B cell (primary cell): Measurements from ENCODE around the gene TRIM6. TPM values are rescaled to one million over a fixed set of nuclear protein-coding genes. Genes with fewer than 3 reads are reported as not detected.

Source experiments
- ATAC-seq: fragments of 200-7000 bp; cut with Tn5 transposase; one replicate; pipeline ENCODE4 v1.10.0; 2021; ENCODE audit warnings: low read depth, mild to moderate bottlenecking, moderate number of reproducible peaks, moderate library complexity
- CTCF ChIA-PET: fragments of 350-600 bp; sonication (Branson Sonifier 250); formaldehyde crosslinking; loops from one replicate; lab custom pipeline; 2021; ENCODE audit warnings: antibody characterized with exemption, inconsistent platforms; lab: Charles Lee
- POLR2A ChIA-PET: fragments of 350-600 bp; sonication (Branson Sonifier 250); formaldehyde crosslinking; loops from one replicate; lab custom pipeline; 2021; ENCODE audit warnings: antibody characterized with exemption; lab: Charles Lee
- DNase-seq: peaks from one replicate; pipeline ENCODE4 v3.0.0; 2013
- H2AFZ ChIP-seq: 2 replicates; pipeline ENCODE4 v1.6.1; 2012; ENCODE audit warnings: mild to moderate bottlenecking, low read depth, low read length; ENCODE audit not compliant: insufficient read depth, poor library complexity, severe bottlenecking
- H3K27ac ChIP-seq, 2 donors: 1 replicate in 1 of 2; 2 replicates in 1 of 2; pipeline ENCODE4 v1.5.1; 2012 to 2013; ENCODE audit warnings: low read length in 2 of 2, mild to moderate bottlenecking in 2 of 2, moderate library complexity in 1 of 2
- H3K27me3 ChIP-seq, 4 experiments: fragments of 200-600 bp in 1 of 4; sonication (generic) in 1 of 4; replicated peaks in 1 of 4; 1 replicate in 2 of 4; 2 replicates in 2 of 4; pipeline versions ENCODE4 v1.6.1 to v1.7.0; 2013 to 2016; ENCODE audit warnings: low read length in 3 of 4, mild to moderate bottlenecking in 2 of 4, mixed read lengths in 1 of 4, moderate library complexity in 1 of 4; ENCODE audit not compliant: insufficient read depth in 4 of 4, control insufficient read depth in 3 of 4; ENCODE audit errors: control extremely low read depth in 1 of 4
- H3K36me3 ChIP-seq, 2 experiments: replicated peaks in 1 of 2; 1 replicate in 1 of 2; 2 replicates in 1 of 2; pipeline versions ENCODE4 v1.6.1 to v1.7.1; 2013; ENCODE audit warnings: low read length in 1 of 2; ENCODE audit not compliant: insufficient read depth in 2 of 2, control insufficient read depth in 1 of 2; ENCODE audit errors: control extremely low read depth in 1 of 2, extremely low read depth in 1 of 2
- H3K4me1 ChIP-seq, 2 donors: fragments of 200-600 bp in 1 of 2; sonication (generic) in 1 of 2; 1 replicate in 1 of 2; 2 replicates in 1 of 2; pipeline versions ENCODE4 v1.5.1 to v1.6.1; 2013 to 2017; ENCODE audit warnings: low read length in 2 of 2; ENCODE audit not compliant: control insufficient read depth in 2 of 2, insufficient read depth in 2 of 2
- H3K4me2 ChIP-seq: replicated peaks from 2 replicates; pipeline ENCODE3; 2012; ENCODE audit warnings: mild to moderate bottlenecking, low read depth, low read length; ENCODE audit not compliant: poor library complexity, severe bottlenecking
- H3K4me3 ChIP-seq, 5 experiments: fragments of 200-600 bp in 1 of 5; sonication (generic) in 1 of 5; 1 replicate in 3 of 5; 2 replicates in 2 of 5; pipeline versions ENCODE4 v1.5.1 to v1.7.0; 2011 to 2016; ENCODE audit warnings: low read length in 4 of 5, mild to moderate bottlenecking in 4 of 5, low read depth in 2 of 5, control low read depth in 1 of 5, moderate library complexity in 1 of 5; ENCODE audit not compliant: insufficient read depth in 1 of 5; ENCODE audit errors: control extremely low read depth in 1 of 5, extremely low read depth in 1 of 5
- H3K79me2 ChIP-seq: fragments of 200-600 bp; sonication (generic); one replicate; pipeline ENCODE4 v1.6.0; 2016; ENCODE audit warnings: low read length; ENCODE audit not compliant: control insufficient read depth, insufficient read depth
- H3K9ac ChIP-seq: fragments of 200-600 bp; sonication (generic); 2 replicates; pipeline ENCODE4 v1.6.1; 2017; ENCODE audit warnings: mild to moderate bottlenecking, low read length, moderate library complexity
- H3K9me3 ChIP-seq, 3 donors: one replicate each; pipeline versions ENCODE4 v1.6.1 to v1.7.1; 2013; ENCODE audit warnings: low read length in 2 of 3; ENCODE audit not compliant: control insufficient read depth in 2 of 3, insufficient read depth in 1 of 3; ENCODE audit errors: control extremely low read depth in 1 of 3
- H4K20me1 ChIP-seq: 2 replicates; pipeline ENCODE4 v1.6.0; 2012; ENCODE audit warnings: mild to moderate bottlenecking, low read length; ENCODE audit not compliant: insufficient read depth, control insufficient read depth, poor library complexity, severe bottlenecking
- H3K27ac Mint-ChIP-seq: one replicate; pipeline ENCODE4 v1.8.0; 2021; ENCODE audit warnings: mixed read lengths
- H3K27me3 Mint-ChIP-seq: one replicate; pipeline ENCODE4 v1.8.0; 2021; ENCODE audit warnings: mixed read lengths
- H3K4me1 Mint-ChIP-seq: one replicate; pipeline ENCODE4 v1.8.0; 2021; ENCODE audit warnings: mixed read lengths
- H3K4me3 Mint-ChIP-seq: one replicate; pipeline ENCODE4 v1.8.0; 2021; ENCODE audit warnings: mixed read lengths
- H3K9me3 Mint-ChIP-seq: one replicate; pipeline ENCODE4 v1.8.0; 2022; ENCODE audit warnings: mixed read lengths; ENCODE audit not compliant: insufficient read depth
- EZH2 ChIP-seq: IDR thresholded peaks from 2 replicates; pipeline ENCODE4 v1.6.1; 2012; ENCODE audit warnings: borderline replicate concordance, low read depth, mild to moderate bottlenecking, moderate library complexity, low read length; ENCODE audit not compliant: insufficient read depth, poor library complexity, severe bottlenecking
- WGBS: methylation state at CpG from one replicate; pipeline ENCODE4 v1.1.5; 2013; ENCODE audit warnings: missing lambda C conversion rate; ENCODE audit not compliant: insufficient coverage; 5-methylcytosine and 5-hydroxymethylcytosine counted together
- intact Hi-C: fragments of 100-400 bp; cut with micrococcal nuclease; formaldehyde crosslinking; loops from one replicate; pipeline ENCODE4 v1.10.0; 2022
- polyA plus RNA-seq: library from polyadenylated mRNA; depleted of rRNA; stranded (reverse); fragments of >200 nt; gene quantifications from 2 replicates; pipeline ENCODE4 v1.2.3, GENCODE V29; 2012
- total RNA-seq, 2 donors: library from RNA; stranded (reverse); fragments of 120-200 nt in 1 of 2; gene quantifications; 1 replicate in 1 of 2; 2 replicates in 1 of 2; pipeline versions ENCODE4 v1.2.3 to v1.2.4, GENCODE V29; 2013 to 2022
- TF ChIP-seq, protein P1 (sequence below): fragments of 200-600 bp; IDR thresholded peaks from one replicate; pipeline ENCODE4 v1.8.0; 2022; ENCODE audit warnings: antibody characterized with exemption, mild to moderate bottlenecking

The TRIM6 gene
- total and polyA plus RNA-seq, 2 donors (not counting 1 experiment from before 2014, with no cell fraction given): 0.10 TPM; not detected in 1

- Histone ChIP-seq H3K9me3 (no peaks in the 10 kb centered on the region), H3K4me1 (no peaks in the 10 kb centered on the region), H4K20me1 (no peaks in the 10 kb centered on the region), H3K79me2 (no peaks in the 10 kb centered on the region), H3K4me2 (no peak overlapping the region), H3K36me3 (no peaks in the 10 kb centered on the region), H3K9ac (no peak overlapping the region), H2AFZ (no peak overlapping the region), H3K27me3 (no peaks in the 10 kb centered on the region), H3K4me3 (no peak overlapping the region), H3K27ac (no peak overlapping the region)
- CTCF ChIA-PET: no interaction called here
- intact Hi-C loops: no loop called here
- Mint-ChIP-seq H3K27me3 (no peaks in the 10 kb centered on the region), H3K27ac (no peak overlapping the region), H3K9me3 (no peaks in the 10 kb centered on the region), H3K4me3 (no peak overlapping the region), H3K4me1 (no peaks in the 10 kb centered on the region)
- DNase-seq (no peak), ATAC-seq (no peak)
- POLR2A ChIA-PET: no interaction called here
- no peak for TF ChIP-seq EZH2
- TF ChIP-seq, protein P1, sequence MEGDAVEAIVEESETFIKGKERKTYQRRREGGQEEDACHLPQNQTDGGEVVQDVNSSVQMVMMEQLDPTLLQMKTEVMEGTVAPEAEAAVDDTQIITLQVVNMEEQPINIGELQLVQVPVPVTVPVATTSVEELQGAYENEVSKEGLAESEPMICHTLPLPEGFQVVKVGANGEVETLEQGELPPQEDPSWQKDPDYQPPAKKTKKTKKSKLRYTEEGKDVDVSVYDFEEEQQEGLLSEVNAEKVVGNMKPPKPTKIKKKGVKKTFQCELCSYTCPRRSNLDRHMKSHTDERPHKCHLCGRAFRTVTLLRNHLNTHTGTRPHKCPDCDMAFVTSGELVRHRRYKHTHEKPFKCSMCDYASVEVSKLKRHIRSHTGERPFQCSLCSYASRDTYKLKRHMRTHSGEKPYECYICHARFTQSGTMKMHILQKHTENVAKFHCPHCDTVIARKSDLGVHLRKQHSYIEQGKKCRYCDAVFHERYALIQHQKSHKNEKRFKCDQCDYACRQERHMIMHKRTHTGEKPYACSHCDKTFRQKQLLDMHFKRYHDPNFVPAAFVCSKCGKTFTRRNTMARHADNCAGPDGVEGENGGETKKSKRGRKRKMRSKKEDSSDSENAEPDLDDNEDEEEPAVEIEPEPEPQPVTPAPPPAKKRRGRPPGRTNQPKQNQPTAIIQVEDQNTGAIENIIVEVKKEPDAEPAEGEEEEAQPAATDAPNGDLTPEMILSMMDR: no peak
Observed at GRCh38 chr11:5577101-5577500, 19.3 kb upstream of the TRIM6 start.

DNA sequence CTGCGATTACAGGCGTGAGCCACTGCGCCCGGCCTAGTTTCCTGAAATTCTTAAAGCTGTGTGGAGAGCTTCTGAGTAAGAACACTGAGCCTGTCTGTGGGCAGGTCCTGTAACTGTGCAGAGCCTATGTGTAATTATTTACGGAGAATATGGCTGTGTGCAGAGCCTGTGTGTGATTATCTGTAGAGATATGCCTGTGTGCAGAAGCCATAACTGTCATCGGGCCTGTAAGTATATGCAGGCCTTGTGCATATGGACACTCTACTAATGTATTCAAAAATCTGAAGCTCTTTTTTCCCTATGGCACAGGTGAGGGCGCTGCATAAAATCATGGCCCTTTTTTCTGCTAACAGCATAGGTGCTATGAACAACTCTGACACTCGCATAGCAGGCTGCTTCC, 15.9 kb upstream of the TRIM6 start, which contains the start of gene OR52B6:
Gene OR52B6, plus strand, starts transcription at position 301 of the 400 bp plus-strand sequence. Its CDS starts 0 bp downstream, at position 301.
- Histone ChIP-seq H3K9ac (no peak within 1 kb of the TSS), H3K4me3 (no peak within 1 kb of the TSS), H3K79me2 (no peaks in the 10 kb centered on the region), H3K27ac (no peak within 1 kb of the TSS), H3K27me3 (no peaks in the 10 kb centered on the region), H3K4me1 (no peaks in the 10 kb centered on the region), H3K4me2 (no peak within 1 kb of the TSS), H4K20me1 (no peaks in the 10 kb centered on the region), H2AFZ (no peak within 1 kb of the TSS), H3K36me3 (no peaks in the 10 kb centered on the region), H3K9me3 (no peaks in the 10 kb centered on the region)
- no peak for ATAC-seq
- no peak for TF ChIP-seq EZH2
- TF ChIP-seq, protein P1: no peak
- no peaks in the 10 kb centered on the region for H3K27me3 Mint-ChIP-seq
- H3K4me3 Mint-ChIP-seq: no peak within 1 kb of the TSS
- ChIA-PET POLR2A (no interaction called here), CTCF (interaction anchor here (1.3 kb wide), 1 partner anchor 19 kb away, joined by 4 read pairs; no protein-coding TSS in a partner anchor)
- no peaks in the 10 kb centered on the region for H3K4me1 Mint-ChIP-seq
- no peaks in the 10 kb centered on the region for H3K9me3 Mint-ChIP-seq
- no peak within 1 kb of the TSS for H3K27ac Mint-ChIP-seq
- WGBS: 97% methylated on average over 6 of the region's 8 CpGs
- intact Hi-C loops: no loop called here
- no peak for DNase-seq
